Measurements from ENCODE around the gene PRPF40B.

DNA sequence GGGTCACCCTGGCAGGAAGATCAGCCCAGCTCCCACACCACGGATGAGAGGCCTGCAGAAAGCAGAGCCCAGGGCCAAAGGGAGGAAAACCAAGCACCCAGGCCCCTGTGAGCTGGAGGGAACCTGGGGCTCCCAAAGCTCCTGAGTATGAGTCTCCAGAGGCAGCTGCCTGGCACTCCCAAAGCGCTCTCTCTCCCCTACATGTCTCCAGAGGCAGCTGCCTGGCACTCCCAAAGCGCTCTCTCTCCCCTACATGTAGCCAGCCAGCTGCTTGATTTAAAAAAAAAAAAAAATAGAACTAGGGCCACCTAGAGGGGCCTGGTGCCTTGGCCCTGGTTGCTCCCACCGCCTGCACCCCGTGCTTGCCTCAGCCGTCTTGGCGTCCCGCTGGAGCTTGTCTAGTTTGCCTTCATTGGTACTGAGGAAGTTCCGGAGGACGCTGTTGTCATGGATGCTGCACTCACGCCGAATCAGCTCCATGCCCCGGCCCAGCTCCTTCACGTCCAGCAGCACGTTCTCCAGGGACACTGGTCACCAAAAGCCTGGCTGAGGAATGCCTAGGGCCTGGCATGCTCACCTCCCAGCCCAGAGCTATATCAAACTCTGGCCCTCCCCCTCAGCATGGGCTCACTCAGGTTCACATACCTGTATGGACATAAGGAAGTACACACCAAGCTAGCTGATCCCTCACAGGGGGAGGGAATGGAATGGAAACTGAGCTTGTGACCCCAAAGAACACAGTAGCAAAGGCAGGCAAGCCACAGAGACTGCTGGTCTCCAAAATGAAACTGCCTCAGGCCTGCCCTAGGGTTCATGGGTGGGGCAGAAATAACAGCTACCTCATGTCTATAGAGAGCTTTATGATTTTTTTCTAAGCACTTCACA is 24.7 kb downstream of the PRPF40B start:
- no peak for TF ChIP-seq POLR2AphosphoS5 (IDR thresholded peaks at IDR 0.05; ENCODE audit: low read depth, low read length)
- no peak for TF ChIP-seq POLR2A (IDR thresholded peaks at IDR 0.05; ENCODE audit: low read depth, low read length)
- TF ChIP-seq TAF1 (IDR thresholded peaks at IDR 0.05; ENCODE audit: borderline replicate concordance, low read depth, low read length) = no peak
